IMR-90 (cell line): ENCODE results near the gene MCTP2. TPM values are rescaled to one million over a fixed set of nuclear protein-coding genes. Genes with fewer than 3 reads are reported as not detected.
A peak's percentile ranks its signal among the peaks of the same experiment; 100 is the strongest.

ENCODE experiments used
- ATAC-seq: fragments of 200-7000 bp; cut with Tn5 transposase; 2 replicates; pipeline ENCODE4 v1.9.1; 2020; ENCODE audit warnings: low read depth, mild to moderate bottlenecking, moderate library complexity
- BruUV-seq: library from RNA; stranded (reverse); fragments of 400-500 nt; replicated peaks from 2 replicates; lab custom pipeline; 2021; lab: Mats Ljungman, UMichigan
- CTCF ChIA-PET: fragments of 300-600 bp; formaldehyde crosslinking; extraction: SDS; loops from one replicate; lab custom pipeline; 2021; ENCODE audit warnings: antibody characterized with exemption; lab: Yijun Ruan, JAX
- POLR2A ChIA-PET: fragments of 300-600 bp; sonication (Branson Sonifier 250); formaldehyde crosslinking; loops from one replicate; lab custom pipeline; 2022; ENCODE audit warnings: antibody characterized with exemption; ENCODE audit not compliant: unreplicated experiment; lab: Charles Lee
- DNase-seq: peaks from one replicate; pipeline ENCODE4 v3.0.0; 2013
- H2AFZ ChIP-seq: replicated peaks from 2 replicates; pipeline ENCODE3; 2013; ENCODE audit warnings: low read length, mild to moderate bottlenecking; ENCODE audit not compliant: poor library complexity
- H2AK5ac ChIP-seq: 2 replicates; pipeline ENCODE4 v1.6.1; 2013; ENCODE audit warnings: low read depth, low read length, inconsistent platforms
- H2AK9ac ChIP-seq: replicated peaks from 2 replicates; pipeline ENCODE3; 2013; ENCODE audit warnings: mild to moderate bottlenecking, low read depth, low read length, moderate library complexity; ENCODE audit not compliant: poor library complexity
- H2BK120ac ChIP-seq: 2 replicates; pipeline ENCODE4 v1.6.1; 2013; ENCODE audit warnings: low read depth, low read length, inconsistent platforms
- H2BK15ac ChIP-seq: 3 replicates; pipeline ENCODE4 v1.6.1; 2013; ENCODE audit warnings: low read depth, low read length, inconsistent platforms
- H2BK20ac ChIP-seq: 2 replicates; pipeline ENCODE4 v1.6.1; 2013; ENCODE audit warnings: low read depth, mild to moderate bottlenecking, inconsistent platforms, low read length, moderate library complexity
- H2BK5ac ChIP-seq: 2 replicates; pipeline ENCODE4 v1.6.1; 2013; ENCODE audit warnings: mild to moderate bottlenecking, low read depth, low read length, inconsistent platforms; ENCODE audit not compliant: poor library complexity, severe bottlenecking
- H3K14ac ChIP-seq: replicated peaks from 2 replicates; pipeline ENCODE4 v1.6.1; 2013; ENCODE audit warnings: low read depth, low read length, inconsistent platforms
- H3K18ac ChIP-seq: 2 replicates; pipeline ENCODE4 v1.6.1; 2013; ENCODE audit warnings: low read depth, low read length, control low read depth
- H3K23ac ChIP-seq: 2 replicates; pipeline ENCODE4 v1.6.1; 2013; ENCODE audit warnings: low read depth, low read length, inconsistent platforms
- H3K27ac ChIP-seq: 2 replicates; pipeline ENCODE4 v1.5.1; 2013; ENCODE audit warnings: mild to moderate bottlenecking, control low read depth, low read length; ENCODE audit not compliant: insufficient read depth
- H3K27me3 ChIP-seq: 2 replicates; pipeline ENCODE4 v1.6.1; 2013; ENCODE audit warnings: low read length; ENCODE audit not compliant: control insufficient read depth, insufficient read depth
- H3K36me3 ChIP-seq: 2 replicates; pipeline ENCODE4 v1.6.1; 2013; ENCODE audit warnings: low read length, mixed read lengths; ENCODE audit not compliant: control insufficient read depth, insufficient read depth
- H3K4ac ChIP-seq: 2 replicates; pipeline ENCODE4 v1.6.1; 2013; ENCODE audit warnings: low read depth, low read length, inconsistent platforms
- H3K4me1 ChIP-seq: 2 replicates; pipeline ENCODE4 v1.6.1; 2013; ENCODE audit warnings: low read length, mixed read lengths; ENCODE audit not compliant: control insufficient read depth, insufficient read depth
- H3K4me2 ChIP-seq: 2 replicates; pipeline ENCODE4 v1.6.1; 2013; ENCODE audit warnings: low read depth, mild to moderate bottlenecking, control low read depth, low read length, moderate library complexity
- H3K4me3 ChIP-seq: 2 replicates; pipeline ENCODE4 v1.5.1; 2013; ENCODE audit warnings: low read depth, mild to moderate bottlenecking, control low read depth, low read length, moderate library complexity; ENCODE audit not compliant: insufficient read depth
- H3K56ac ChIP-seq: 2 replicates; pipeline ENCODE4 v1.6.1; 2013; ENCODE audit warnings: low read length, inconsistent platforms; ENCODE audit not compliant: insufficient read depth; ENCODE audit errors: extremely low read depth
- H3K79me1 ChIP-seq, 2 experiments: 2 replicates each; pipeline ENCODE4 v1.6.1; 2013; ENCODE audit warnings: low read length in 2 of 2, inconsistent platforms in 1 of 2, low read depth in 1 of 2
- H3K9ac ChIP-seq: 2 replicates; pipeline ENCODE4 v1.6.1; 2013; ENCODE audit warnings: low read depth, low read length, control low read depth
- H3K9me1 ChIP-seq: 2 replicates; pipeline ENCODE4 v1.6.1; 2013; ENCODE audit warnings: low read length, inconsistent platforms; ENCODE audit not compliant: insufficient read depth
- H3K9me3 ChIP-seq: 2 replicates; pipeline ENCODE4 v1.6.1; 2013; ENCODE audit warnings: low read length; ENCODE audit not compliant: control insufficient read depth, insufficient read depth
- H4K20me1 ChIP-seq: 2 replicates; pipeline ENCODE4 v1.6.1; 2013; ENCODE audit warnings: low read length, inconsistent platforms; ENCODE audit not compliant: insufficient read depth
- H4K5ac ChIP-seq: 2 replicates; pipeline ENCODE4 v1.6.1; 2013; ENCODE audit warnings: mild to moderate bottlenecking, low read depth, low read length, control low read depth
- H4K8ac ChIP-seq, 2 experiments: 2 replicates each; pipeline ENCODE4 v1.6.1; 2013; ENCODE audit warnings: low read depth in 2 of 2, low read length in 2 of 2, control low read depth in 1 of 2, inconsistent platforms in 1 of 2
- H4K91ac ChIP-seq: 2 replicates; pipeline ENCODE4 v1.6.1; 2013; ENCODE audit warnings: low read depth, low read length, inconsistent platforms; ENCODE audit not compliant: insufficient read depth
- BHLHE40 ChIP-seq: fragments of 150-350 bp; IDR thresholded peaks from 2 replicates; pipeline ENCODE4 v1.6.1; 2016; ENCODE audit warnings: mild to moderate bottlenecking, low read depth, low read length
- CEBPB ChIP-seq: IDR thresholded peaks from 2 replicates; pipeline ENCODE4 v1.6.1; 2012; ENCODE audit warnings: low read depth, low read length, improper control_type of control experiment
- CHD1 ChIP-seq: IDR thresholded peaks from 2 replicates; pipeline ENCODE4 v1.6.1; 2012; ENCODE audit warnings: low read depth, low read length, improper control_type of control experiment
- CTCF ChIP-seq: conservative IDR thresholded peaks from 2 replicates; pipeline ENCODE4 v1.5.1; 2012; ENCODE audit warnings: mild to moderate bottlenecking, low read depth, low read length, improper control_type of control experiment
- FOS ChIP-seq: fragments of 150-350 bp; IDR thresholded peaks from 2 replicates; pipeline ENCODE4 v1.6.1; 2016; ENCODE audit warnings: low read depth, low read length
- MAZ ChIP-seq: IDR thresholded peaks from 2 replicates; pipeline ENCODE4 v1.6.1; 2012; ENCODE audit warnings: low read depth, mild to moderate bottlenecking, low read length, improper control_type of control experiment, moderate library complexity, borderline replicate concordance
- RFX5 ChIP-seq: IDR thresholded peaks from 2 replicates; pipeline ENCODE4 v1.8.0; 2012; ENCODE audit warnings: low read depth, mild to moderate bottlenecking, low read length, moderate library complexity
- SMC3 ChIP-seq: fragments of 150-350 bp; IDR thresholded peaks from 2 replicates; pipeline ENCODE4 v1.6.1; 2016; ENCODE audit warnings: low read depth, mild to moderate bottlenecking, antibody characterized with exemption, low read length, moderate library complexity
- WGBS, 2 experiments: methylation state at CpG; one replicate each; pipeline versions ENCODE4 v1.1.5 to v1.1.7; 2013; ENCODE audit warnings: missing lambda C conversion rate in 2 of 2; ENCODE audit not compliant: insufficient read length in 1 of 2; ENCODE audit errors: extremely low coverage in 2 of 2; 5-methylcytosine and 5-hydroxymethylcytosine counted together
- dilution Hi-C: fragments of 300-500 bp; cut with HindIII; formaldehyde crosslinking; loops from one replicate; pipeline ENCODE4 v1.14.3; 2018; ENCODE audit warnings: low sequenced_read_pairs; ENCODE audit not compliant: unreplicated experiment
- in situ Hi-C: fragments of 300-500 bp; cut with MboI; formaldehyde crosslinking; loops from 3 replicates; pipeline ENCODE4 v1.14.3; 2019; ENCODE audit warnings: low sequenced_read_pairs, inconsistent platforms, mixed read lengths
- intact Hi-C: fragments of 100-400 bp; cut with micrococcal nuclease; formaldehyde crosslinking; loops from 2 replicates; pipeline ENCODE4 v1.10.0; 2022
- polyA plus RNA-seq, 3 experiments: library from polyadenylated mRNA; depleted of rRNA; stranded (reverse); fragments of >200 nt; gene quantifications; 2 replicates each; pipeline ENCODE4 v1.2.3, GENCODE V29; 2012; ENCODE audit warnings: low replicate concordance in 1 of 3
- total RNA-seq: library from RNA; depleted of rRNA; stranded (reverse); fragments of >200 nt; gene quantifications from 2 replicates; pipeline ENCODE4 v1.2.3, GENCODE V29; 2012

MCTP2 gene
- total and polyA plus RNA-seq, 2 of the 4 experiments (the other 2 are of a cell fraction) = 5.1 to 9.9 TPM

- Histone ChIP-seq H2BK20ac (0 out of 2 replicates have a peak overlapping the region, but pooled peaks have one; percentile 26), H4K8ac (peak overlapping the region; percentile 40 to 57; a peak in 2 of 4 replicates), H3K36me3 (no peaks in the 10 kb centered on the region), H3K4me3 (peak overlapping the region; percentile 85), H4K5ac (peak overlapping the region; percentile 9; the same call in 1 of the 2 replicates), H3K9me1 (peaks cover 3% of the 10 kb centered on the region; the same call in 1 of the 2 replicates), H3K27me3 (no peaks in the 10 kb centered on the region), H4K91ac (no peak overlapping the region), H3K4me2 (peak overlapping the region; percentile 93), H4K20me1 (no peaks in the 10 kb centered on the region), H3K14ac (peak overlapping the region; percentile 69), H2BK5ac (peak overlapping the region; percentile 46), H2BK15ac (no peak overlapping the region; the same call in 2 of the 3 replicates), H2AK5ac (0 out of 2 replicates have a peak overlapping the region, but pooled peaks have one; percentile 7), H3K27ac (peak overlapping the region; percentile 6; the same call in 1 of the 2 replicates), H3K18ac (no peak overlapping the region), H3K23ac (peak overlapping the region; percentile 42; the same call in 1 of the 2 replicates), H3K4ac (no peak overlapping the region; the same call in 1 of the 2 replicates), H2AFZ (peak overlapping the region; percentile 90), H3K9ac (peak overlapping the region; percentile 80), H3K56ac (no peak overlapping the region), H2BK120ac (peak overlapping the region; percentile 38), H3K79me1 (peaks cover 7 to 25% of the 10 kb centered on the region in 2 experiments), H3K4me1 (peaks cover 3% of the 10 kb centered on the region), H3K9me3 (no peaks in the 10 kb centered on the region), H2AK9ac (no peak overlapping the region)
- TF ChIP-seq CTCF (no peak), CHD1 (no peak), BHLHE40 (no peak), SMC3 (no peak), FOS (no peak), CEBPB (no peak), RFX5 (no peak), MAZ (no peak)
- ATAC-seq = peak; percentile 24; the same call in 1 of the 2 replicates
- dilution Hi-C loops = no loop called here
- DNase-seq = no peak
- ChIA-PET CTCF (interaction anchor here (0.6 to 1.1 kb wide), 2 partner anchors 68 to 90 kb away, joined by 5 to 7 read pairs; no protein-coding TSS in a partner anchor), POLR2A (no interaction called here)
- intact Hi-C loops = loop anchor here (5.0 kb wide), 1 partner anchor 65 kb away; no protein-coding TSS in a partner anchor
- in situ Hi-C loops = no loop called here
- no TSS peak for BruUV-seq
- 6% methylated on average over 3 of the region's 25 CpGs; no CpG with 5 or more reads in 1 of the 2 experiments for WGBS, 2 experiments
Measured at GRCh38 chr15:94231723-94232468, 535 bp downstream of the MCTP2 start.
